K562 (cell line): Measurements from ENCODE around the gene FAM72B. TPM values are rescaled to one million over a fixed set of nuclear protein-coding genes. Genes with fewer than 3 reads are reported as not detected.
"Not testable (repeated sequence)": the region's sequence is repeated elsewhere in the genome, so short reads cannot be mapped to it uniquely, and the experiment has no call there.

Experiments used
- ATAC-seq: fragments of 200-7000 bp; cut with Tn5 transposase; 3 replicates; pipeline ENCODE4 v1.9.1; 2020; ENCODE audit warnings: moderate library complexity
- BruUV-seq: library from RNA; stranded (reverse); fragments of 400-500 nt; replicated peaks from 2 replicates; lab custom pipeline; 2021; lab: Mats Ljungman, UMichigan
- CTCF ChIA-PET: fragments of 300-600 bp; formaldehyde crosslinking; extraction: SDS; loops from one replicate; lab custom pipeline; 2021; ENCODE audit warnings: low intra/inter-chr PET ratio; lab: Yijun Ruan, JAX
- POLR2A ChIA-PET: fragments of 300-600, 350-650 bp; sonication (Branson Sonifier 250); formaldehyde crosslinking; extraction: SDS; loops from one replicate; lab custom pipeline; 2021; ENCODE audit warnings: antibody characterized with exemption, inconsistent platforms; lab: Yijun Ruan, JAX
- DNase-seq, 4 experiments: peaks; one replicate each; pipeline versions ENCODE4 v3.0.0 to v3.0.0-alpha.2; 2011 to 2018; ENCODE audit warnings: low spot score in 3 of 4, mixed read lengths in 3 of 4; ENCODE audit errors: extremely low read depth in 1 of 4
- FAIRE-seq: peaks from 2 replicates; lab custom pipeline; 2011; peaks lifted over from hg19 to GRCh38; lab: Jason Lieb, UNC
- H2AFZ ChIP-seq: 2 replicates; pipeline ENCODE4 v1.6.0; 2011; ENCODE audit warnings: low read depth, low read length, control low read depth, inconsistent platforms
- H3K27ac ChIP-seq: fragments of 200-600 bp; 3 replicates; pipeline ENCODE4 v1.8.0; 2011; ENCODE audit warnings: low read depth, mild to moderate bottlenecking, control low read depth, inconsistent platforms, low read length, moderate library complexity, mixed read lengths; ENCODE audit errors: extremely low read depth
- H3K27me3 ChIP-seq, 2 experiments: fragments of 300-600 bp in 1 of 2; 2 replicates in 1 of 2; 3 replicates in 1 of 2; pipeline versions ENCODE4 v1.6.0 to v1.8.0; 2011; ENCODE audit warnings: inconsistent platforms in 2 of 2, low read length in 2 of 2, mild to moderate bottlenecking in 1 of 2, mixed read lengths in 1 of 2, moderate library complexity in 1 of 2; ENCODE audit not compliant: control insufficient read depth in 2 of 2, insufficient read depth in 2 of 2
- H3K36me3 ChIP-seq: fragments of 300-600 bp; 3 replicates; pipeline ENCODE4 v1.8.0; 2011; ENCODE audit warnings: mild to moderate bottlenecking, low read length, inconsistent platforms; ENCODE audit not compliant: control insufficient read depth, insufficient read depth
- H3K4me1 ChIP-seq, 2 experiments: fragments of 200-600 bp in 1 of 2; replicated peaks in 1 of 2; 2 replicates in 1 of 2; 3 replicates in 1 of 2; pipeline versions ENCODE4 v1.5.1 to v1.8.0; 2011; ENCODE audit warnings: inconsistent platforms in 2 of 2, low read length in 2 of 2, mild to moderate bottlenecking in 1 of 2, mixed read lengths in 1 of 2, moderate library complexity in 1 of 2; ENCODE audit not compliant: control insufficient read depth in 2 of 2, insufficient read depth in 2 of 2
- H3K4me2 ChIP-seq: 2 replicates; pipeline ENCODE4 v1.6.1; 2011; ENCODE audit warnings: low read length, control low read depth, inconsistent platforms, mixed read lengths; ENCODE audit not compliant: insufficient read depth
- H3K4me3 ChIP-seq: fragments of 200-600 bp; sonication (generic), shearing (Covaris generic); 2 replicates; pipeline ENCODE4 v1.5.1; 2016; ENCODE audit warnings: control low read depth, inconsistent platforms
- H3K79me2 ChIP-seq: fragments of 200-600 bp; 3 replicates; pipeline ENCODE4 v1.8.0; 2011; ENCODE audit warnings: low read length, inconsistent platforms; ENCODE audit not compliant: control insufficient read depth, insufficient read depth
- H3K9ac ChIP-seq, 2 experiments: 2 replicates each; pipeline versions ENCODE4 v1.6.0 to v1.6.1; 2011; ENCODE audit warnings: low read depth in 2 of 2, low read length in 2 of 2, control low read depth in 1 of 2, inconsistent platforms in 1 of 2, mild to moderate bottlenecking in 1 of 2, mixed read lengths in 1 of 2; ENCODE audit not compliant: insufficient read depth in 1 of 2
- H3K9me1 ChIP-seq: one replicate; pipeline ENCODE4 v1.6.0; 2011; ENCODE audit warnings: inconsistent platforms, mild to moderate bottlenecking, low read length, moderate library complexity; ENCODE audit not compliant: control insufficient read depth, insufficient read depth
- H3K9me3 ChIP-seq: replicated peaks from 2 replicates; pipeline ENCODE4 v1.5.1; 2011; ENCODE audit warnings: low read depth, low read length, inconsistent platforms; ENCODE audit not compliant: control insufficient read depth, insufficient read depth
- H4K20me1 ChIP-seq: replicated peaks from 2 replicates; pipeline ENCODE4 v1.6.1; 2011; ENCODE audit warnings: low read length, inconsistent platforms, mixed read lengths; ENCODE audit not compliant: control insufficient read depth, insufficient read depth
- WGBS: fragments of 100-300 bp; shearing (Covaris generic); methylation state at CpG from one replicate; pipeline ENCODE4 v1.1.6; 2016; ENCODE audit warnings: low coverage, mixed read lengths; ENCODE audit not compliant: insufficient coverage; ENCODE audit errors: missing lambda C conversion rate; 5-methylcytosine and 5-hydroxymethylcytosine counted together
- in situ Hi-C: fragments of 300-500 bp; cut with MboI; formaldehyde crosslinking; loops from 4 replicates; pipeline ENCODE4 v1.15.0; 2018; ENCODE audit warnings: inconsistent platforms, mixed read lengths
- intact Hi-C: fragments of 100-400 bp; cut with micrococcal nuclease; formaldehyde crosslinking; loops from 2 replicates; pipeline ENCODE4 v1.14.2; 2022
- polyA plus RNA-seq, 8 experiments: library from polyadenylated mRNA; depleted of rRNA in 4 of 8; stranded (reverse) in 5 of 8; unstranded in 3 of 8; fragments of >200 nt; fragmentation: Nextera tagmentation in 2 of 8; fragmentation: Illumina TruSeq in 1 of 8; extraction: Ambion mirVana in 2 of 8; extraction: Trizol in 1 of 8; gene quantifications; 2 replicates each; pipeline versions ENCODE4 v1.2.1 to v1.2.3, GENCODE V29; 2011 to 2014; ENCODE audit warnings: inconsistent platforms in 1 of 8, missing spikeins in 1 of 8
- total RNA-seq, 7 experiments: library from RNA; depleted of rRNA in 6 of 7; stranded (reverse); fragments of >200 nt in 6 of 7; fragmentation: Illumina TruSeq in 2 of 7; extraction: Trizol in 2 of 7; gene quantifications; 2 replicates each; pipeline versions ENCODE4 v1.2.1 to v1.2.3, GENCODE V29; 2011 to 2021; ENCODE audit warnings: low replicate concordance in 1 of 7

FAM72B gene
- total and polyA plus RNA-seq, 9 of the 15 experiments (the other 6 are each of a cell fraction or from before 2014, with no cell fraction given): 11.8 to 61.7 (median 31.5) TPM

DNA sequence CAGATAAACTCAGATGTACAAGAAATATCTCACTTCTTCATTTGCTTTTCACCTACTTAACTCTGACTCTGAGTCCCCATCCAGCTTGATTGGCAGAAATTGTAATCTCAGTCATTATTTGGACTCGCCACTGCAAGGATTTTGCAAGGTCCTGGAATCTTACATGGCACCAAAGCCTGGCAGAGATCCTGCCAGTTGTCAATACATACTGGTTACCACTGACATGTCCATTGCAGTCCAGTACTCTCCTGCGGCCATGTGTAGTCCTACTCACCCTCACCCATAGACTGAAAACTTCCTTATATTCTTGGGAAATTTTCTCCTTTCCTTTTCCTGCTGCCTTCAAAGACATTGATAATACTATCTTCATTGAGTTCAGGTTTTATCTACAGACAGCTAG, 29.3 kb downstream of the FAM72B start:
- intact Hi-C loops, CTCF ChIA-PET, DNase-seq: not testable (repeated sequence)

DNA sequence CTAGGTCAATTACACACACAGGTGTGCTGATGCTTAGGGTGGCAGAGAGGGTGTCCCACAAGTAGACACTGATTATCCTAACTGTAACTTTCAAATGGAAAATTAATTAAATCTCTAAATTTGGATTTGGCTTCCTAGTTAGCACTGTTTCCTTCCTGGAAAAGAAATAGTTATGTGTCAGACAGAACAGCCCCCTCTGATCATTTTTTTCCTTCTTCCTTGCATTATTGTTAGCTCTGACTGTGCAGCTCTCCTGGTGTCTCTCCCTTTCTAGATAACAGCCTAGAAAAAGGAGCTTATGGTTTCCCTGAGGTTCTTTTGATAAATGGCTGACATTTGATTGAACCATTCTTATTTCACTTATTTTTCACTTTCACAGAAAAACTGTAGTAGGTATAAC, 31.4 kb downstream of the FAM72B start:
- H3K27ac ChIP-seq, DNase-seq, FAIRE-seq, H4K20me1 ChIP-seq, H3K9ac ChIP-seq, intact Hi-C loops, BruUV-seq, H3K4me3 ChIP-seq, H3K4me2 ChIP-seq, H2AFZ ChIP-seq, H3K79me2 ChIP-seq, H3K9me3 ChIP-seq, in situ Hi-C loops, ATAC-seq, H3K36me3 ChIP-seq, H3K27me3 ChIP-seq, CTCF ChIA-PET, H3K4me1 ChIP-seq, H3K9me1 ChIP-seq, POLR2A ChIA-PET: not testable (repeated sequence)

More for the DNA sequence above, 29.3 kb downstream of the FAM72B start:
- H4K20me1 ChIP-seq, H3K4me1 ChIP-seq, H3K4me2 ChIP-seq, H3K36me3 ChIP-seq, H3K9ac ChIP-seq, H3K4me3 ChIP-seq, H2AFZ ChIP-seq, FAIRE-seq, H3K27me3 ChIP-seq, POLR2A ChIA-PET, ATAC-seq, H3K79me2 ChIP-seq, H3K9me3 ChIP-seq, in situ Hi-C loops, BruUV-seq, H3K27ac ChIP-seq, H3K9me1 ChIP-seq: not testable (repeated sequence)
- 67% methylated on average over 1 of the region's 2 CpGs for WGBS

DNA sequence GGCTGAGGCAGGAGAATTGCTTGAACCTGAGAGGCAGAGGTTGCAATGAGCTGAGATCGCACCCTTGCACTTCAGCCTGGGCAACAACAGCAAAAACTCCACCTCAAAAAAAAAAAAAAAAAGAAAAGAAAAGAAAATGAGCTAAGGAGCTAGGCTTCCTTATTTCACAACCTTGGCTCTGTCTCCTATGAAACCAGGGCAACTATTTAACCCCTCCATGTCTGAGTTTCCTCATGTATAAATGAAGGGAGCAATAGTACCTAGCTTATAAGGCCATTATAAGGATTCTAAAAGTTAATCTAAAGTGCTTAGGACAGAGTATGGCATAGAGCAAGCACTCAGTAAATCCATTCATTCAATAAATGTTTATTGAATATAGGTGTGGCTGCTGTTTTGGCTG, 32.8 kb downstream of the FAM72B start:
- CTCF ChIA-PET, ATAC-seq: not testable (repeated sequence)

More for the DNA sequence above, 32.8 kb downstream of the FAM72B start:
- H3K9me1 ChIP-seq, DNase-seq, H3K27me3 ChIP-seq, H3K4me1 ChIP-seq, intact Hi-C loops, POLR2A ChIA-PET, BruUV-seq, FAIRE-seq, H3K27ac ChIP-seq, H4K20me1 ChIP-seq, H3K79me2 ChIP-seq, H3K4me2 ChIP-seq, H2AFZ ChIP-seq, H3K9ac ChIP-seq, H3K36me3 ChIP-seq, H3K9me3 ChIP-seq, in situ Hi-C loops, H3K4me3 ChIP-seq: not testable (repeated sequence)
- no CpG with 5 or more reads among the region's 1 CpG for WGBS
